Stimulated activated CD4-positive, alpha-beta T cell treated with anti-CD3 and anti-CD28 coated beads, TNF-alpha, amount 100 ng/mL, for 48 hours (primary cell): Measurements from ENCODE around the gene TMEM61.
"Not testable (repeated sequence)": the region's sequence is repeated elsewhere in the genome, so short reads cannot be mapped to it uniquely, and the experiment has no call there.

ENCODE experiments used
- DNase-seq, 3 donors: peaks; one replicate each; pipeline ENCODE4 v3.0.0-alpha.2; 2020; ENCODE audit warnings: low read depth in 3 of 3

Gene TMEM61

DNA sequence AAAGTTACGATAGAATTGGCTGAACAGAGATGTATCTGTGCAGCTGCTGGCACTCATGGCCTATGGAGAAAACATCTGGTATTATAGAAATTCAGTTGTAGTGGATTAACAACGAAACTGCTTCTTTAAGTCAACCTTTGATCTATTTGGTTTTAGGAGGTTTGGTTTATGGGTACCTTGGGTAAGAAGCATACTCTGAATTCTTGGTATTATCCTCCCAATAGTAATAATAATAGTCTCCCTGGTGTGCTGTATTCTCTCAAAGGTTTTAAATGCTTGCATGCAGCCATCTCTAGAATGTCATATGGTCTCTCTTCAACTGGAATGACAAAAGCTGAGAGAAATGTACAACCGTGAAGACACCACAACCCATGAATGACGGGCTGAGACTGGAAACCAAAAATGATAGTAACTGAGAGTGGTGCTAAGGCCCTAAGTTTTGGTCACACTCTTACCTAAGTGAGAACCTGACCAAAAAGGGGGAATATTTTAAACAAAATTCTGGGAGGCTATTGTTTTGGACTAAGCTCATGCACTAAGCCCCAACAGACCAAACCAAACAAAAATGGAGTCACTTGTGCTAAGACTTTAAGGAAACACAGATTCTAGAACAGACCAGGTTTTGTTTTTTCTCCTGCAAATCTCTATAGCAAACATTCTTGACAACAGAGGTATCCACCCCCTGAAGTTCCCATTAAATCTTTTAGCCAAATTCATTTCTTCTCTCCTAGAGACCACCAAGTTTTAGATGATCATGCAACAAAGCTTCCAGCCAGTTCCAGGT lies 17.6 kb upstream of the TMEM61 start:
- no peak for DNase-seq

DNA sequence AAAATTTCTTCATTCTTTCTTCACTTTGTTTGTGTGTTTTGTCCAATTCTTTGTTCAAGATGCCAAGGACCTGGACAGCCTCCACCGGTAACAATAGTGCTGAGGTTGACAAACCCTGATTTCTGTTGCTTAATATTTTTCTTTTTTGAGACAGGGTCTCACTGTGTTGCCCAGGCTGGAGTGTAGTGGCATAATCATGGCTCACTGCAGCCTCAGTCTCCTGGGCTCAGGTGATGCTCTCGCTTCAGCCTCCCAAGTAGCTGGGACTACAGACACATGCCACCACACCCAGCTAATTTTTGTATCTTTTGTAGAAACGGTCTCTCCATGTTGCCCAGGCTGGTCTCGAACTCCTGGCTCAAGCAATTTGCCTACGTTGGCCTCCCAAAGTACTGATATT lies 16.6 kb upstream of the TMEM61 start:
- DNase-seq = not testable (repeated sequence)

DNA sequence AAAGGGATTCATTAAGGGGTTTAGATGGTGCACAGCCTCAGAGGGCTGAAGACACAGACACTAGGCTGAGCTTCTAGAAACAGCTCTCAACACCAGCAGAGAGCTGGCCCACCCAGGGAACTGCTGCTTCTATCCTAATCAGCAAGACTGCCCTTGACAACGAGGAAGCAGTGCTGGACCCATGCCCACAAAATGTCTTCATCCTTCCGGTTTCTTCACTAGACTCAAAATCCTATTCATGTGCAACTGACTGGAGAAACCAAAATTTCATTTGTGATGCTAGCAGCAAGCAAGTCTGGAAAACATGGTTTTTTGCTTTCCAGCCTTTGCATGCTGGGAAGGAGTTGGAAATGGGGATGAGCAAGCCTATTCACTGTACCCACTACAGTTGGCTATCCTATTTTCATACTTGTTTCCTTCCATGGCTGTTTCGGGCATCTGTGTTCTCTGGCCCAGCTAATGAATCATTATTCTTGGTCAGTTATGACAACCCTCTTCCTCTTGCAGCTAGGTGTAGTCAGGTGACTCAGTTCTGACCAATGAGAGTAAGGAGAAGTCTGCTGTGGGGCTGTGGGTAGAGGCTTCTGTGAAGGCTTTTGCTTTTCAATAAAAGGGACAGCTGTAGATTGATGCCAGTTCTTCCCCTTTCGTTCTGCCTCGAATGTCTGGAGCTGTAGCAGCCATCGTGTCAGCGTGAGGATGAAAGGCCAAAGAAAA lies 14.6 kb upstream of the TMEM61 start:
- no peak for DNase-seq

DNA sequence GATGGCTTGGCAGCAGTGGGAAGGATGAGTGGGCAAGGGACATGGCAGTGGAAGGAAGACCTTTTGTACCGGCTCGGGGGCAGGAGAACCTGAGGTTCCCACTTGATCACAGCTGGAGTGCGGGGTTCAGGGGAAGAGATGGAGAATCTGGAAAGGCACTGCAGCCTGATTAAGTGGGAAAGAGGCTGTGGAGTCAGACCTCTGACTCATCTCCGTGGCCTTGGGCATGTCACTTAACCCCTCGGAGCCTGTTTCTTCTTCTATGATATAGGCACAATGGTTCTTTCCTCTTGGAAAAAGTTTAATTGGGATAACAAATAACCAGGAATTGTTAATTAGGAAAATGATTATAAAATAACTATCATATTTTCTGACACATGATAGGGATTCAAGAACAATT lies 13.1 kb upstream of the TMEM61 start:
- DNase-seq = no peak

DNA sequence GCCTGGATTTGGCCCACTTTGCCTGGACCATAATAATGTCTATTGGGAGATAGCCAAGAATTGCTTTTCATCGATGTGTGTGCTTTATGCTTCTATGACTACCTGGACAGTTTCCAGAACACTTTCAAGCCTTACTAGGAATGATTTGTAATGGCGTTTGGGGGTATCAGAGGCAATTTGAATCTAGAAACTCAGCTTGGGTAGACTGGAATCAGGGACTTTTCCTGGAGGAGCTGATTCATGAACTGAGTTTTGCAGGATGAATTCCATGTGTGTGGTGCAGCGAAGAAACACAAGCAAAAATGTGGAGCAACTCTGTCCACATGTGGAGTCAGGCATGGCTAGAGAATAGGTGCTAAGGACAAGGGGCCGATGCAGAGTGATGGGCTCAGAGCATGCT lies 11.9 kb upstream of the TMEM61 start:
- no peak for DNase-seq

DNA sequence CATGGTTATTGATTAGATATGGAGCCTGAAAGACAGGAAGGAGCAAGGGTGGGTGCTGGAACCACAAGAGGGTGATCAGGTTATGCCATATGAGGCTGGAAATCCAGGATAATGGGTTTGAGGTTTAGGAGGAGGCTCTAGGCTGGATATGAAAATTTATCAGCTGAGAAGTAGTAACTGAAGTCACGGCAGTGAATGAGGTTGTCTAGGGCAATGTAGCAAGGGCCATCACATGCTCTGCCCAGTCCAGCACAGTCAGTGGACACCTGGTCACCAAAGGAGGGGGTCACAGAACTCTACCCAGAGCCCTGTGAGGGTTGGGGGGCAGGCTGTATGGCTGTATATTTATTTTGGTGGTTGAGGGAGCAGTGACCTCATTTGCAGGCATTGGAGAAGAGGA lies 10.5 kb upstream of the TMEM61 start:
- DNase-seq = no peak

DNA sequence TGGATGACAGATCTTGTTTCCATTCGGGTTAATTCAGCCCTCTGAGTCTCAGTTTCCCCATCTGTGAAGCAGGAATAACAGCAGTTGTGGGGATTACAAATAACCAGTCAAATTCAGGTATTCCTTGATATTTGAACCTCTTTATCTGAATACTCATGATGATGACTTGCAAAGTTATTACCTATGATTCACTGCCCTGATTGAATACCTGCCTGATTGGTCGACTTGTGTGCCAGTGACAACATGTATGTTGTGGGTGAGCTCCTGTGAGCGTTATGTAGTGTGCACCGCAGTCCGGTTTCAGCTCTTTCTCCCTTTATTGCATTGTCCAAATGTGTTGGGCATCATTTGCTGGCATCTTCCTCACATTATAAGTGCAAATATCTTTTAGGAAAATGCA lies 9.5 kb upstream of the TMEM61 start:
- no peak for DNase-seq

DNA sequence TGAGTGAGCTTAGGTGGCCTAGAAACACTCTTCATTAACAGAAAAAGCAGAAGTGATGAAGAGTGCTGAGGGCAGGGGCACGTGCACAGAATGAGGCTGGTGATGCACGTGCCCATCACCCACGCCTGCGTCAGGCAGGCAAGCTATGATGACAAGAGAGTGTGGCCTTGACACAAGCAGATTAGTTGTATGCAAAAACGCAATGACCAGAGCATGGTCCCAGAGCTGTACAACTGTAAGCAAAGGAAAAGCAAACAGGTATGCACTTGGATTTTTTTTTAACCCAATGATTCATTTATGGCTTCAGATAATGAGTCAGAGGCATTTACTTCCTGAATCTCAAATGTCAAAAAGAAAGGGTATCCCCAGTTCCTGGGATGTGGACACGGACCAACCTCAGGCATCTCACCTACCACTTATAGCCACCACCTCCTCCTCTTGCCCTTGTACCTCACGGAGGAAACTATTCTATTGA lies 9.1 kb upstream of the TMEM61 start:
- DNase-seq = no peak

DNA sequence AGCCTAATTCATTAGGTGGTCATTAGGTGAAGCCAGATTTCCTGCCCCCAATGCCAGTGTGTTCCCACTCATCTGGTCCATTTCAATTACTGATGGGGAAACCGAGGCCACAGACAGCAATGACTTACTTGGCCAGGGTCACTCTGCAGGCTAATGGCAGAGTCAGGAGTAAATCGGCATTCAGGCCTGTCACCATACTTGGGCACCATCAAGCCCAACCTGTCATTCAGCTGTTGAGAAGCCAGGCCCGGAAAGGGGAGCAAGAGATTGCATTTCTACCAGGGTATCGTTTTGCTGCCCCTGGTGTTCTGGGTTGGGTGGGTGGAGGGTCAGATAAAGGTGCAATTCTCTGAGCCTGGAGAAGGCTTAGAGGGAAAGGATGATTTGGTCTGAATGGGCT lies 8.0 kb upstream of the TMEM61 start:
- DNase-seq = no peak

DNA sequence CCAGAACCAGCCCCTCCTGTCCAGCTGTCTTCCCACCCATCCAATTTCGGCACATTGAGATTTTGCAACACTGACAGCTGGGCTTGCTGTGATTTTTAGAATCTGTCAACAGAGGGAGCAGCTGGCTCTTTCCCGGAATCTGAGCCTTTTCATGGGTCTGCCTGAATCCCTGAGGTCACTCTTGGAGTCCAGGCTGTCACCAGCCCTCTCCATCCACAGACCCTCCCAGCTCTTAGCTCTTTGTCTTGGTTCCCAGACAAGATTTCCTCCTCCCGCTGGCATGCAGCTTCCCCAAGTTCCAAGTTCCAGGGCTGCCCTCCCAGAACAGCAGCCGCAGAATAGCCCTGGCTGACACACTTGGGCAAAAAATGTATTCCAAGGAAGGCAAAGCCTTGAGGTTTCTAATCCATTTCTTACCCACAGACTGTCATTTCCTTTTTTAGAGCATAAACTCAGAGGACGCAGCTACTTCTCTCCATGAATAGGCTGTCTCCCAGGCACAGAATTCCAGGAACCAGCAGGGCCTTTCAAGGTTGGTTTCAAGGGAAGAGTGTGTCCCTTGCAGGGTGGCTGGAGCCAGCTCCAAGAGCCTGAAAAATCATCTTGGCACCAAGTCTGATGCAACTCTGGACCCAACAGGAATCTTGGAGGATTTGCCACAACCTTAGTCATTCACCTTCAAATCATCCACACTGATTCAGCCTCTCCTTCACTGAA lies 7.1 kb upstream of the TMEM61 start:
- DNase-seq = no peak

DNA sequence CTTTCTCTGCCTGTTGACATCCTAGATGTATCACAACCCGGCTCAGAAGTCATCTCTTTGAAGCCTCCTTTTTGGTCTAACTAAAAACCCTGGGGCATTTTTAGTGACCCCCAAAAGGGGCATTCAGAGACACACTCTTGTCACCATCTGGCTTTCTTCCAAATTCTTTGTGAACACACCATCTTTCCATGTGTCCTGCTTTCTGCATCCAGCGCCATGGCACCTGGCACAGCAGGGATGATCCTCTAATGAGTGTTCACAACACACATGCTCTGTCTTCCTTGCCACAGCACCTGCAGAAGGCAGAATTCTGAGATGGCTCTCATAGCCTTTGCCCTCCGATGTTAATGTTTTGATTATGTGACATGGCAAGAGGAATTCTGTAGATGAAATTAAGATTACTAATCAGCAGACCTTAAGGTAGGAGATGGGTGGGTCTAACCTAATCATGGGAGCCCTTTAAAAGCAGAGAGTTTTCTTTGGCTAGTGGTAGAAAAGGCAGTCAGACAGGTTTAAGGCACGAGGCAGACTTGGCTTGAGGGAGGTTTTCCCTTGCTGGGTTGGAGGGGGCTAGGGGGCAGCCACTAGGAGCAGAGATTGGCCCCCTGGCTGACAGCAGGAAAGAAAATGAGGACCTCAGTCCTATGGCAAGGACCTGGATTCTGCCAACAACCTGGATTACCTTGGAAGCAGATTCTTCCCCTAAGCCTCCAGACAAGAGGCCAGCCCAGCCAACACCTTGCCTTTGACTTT lies 4.9 kb upstream of the TMEM61 start:
- DNase-seq = no peak

DNA sequence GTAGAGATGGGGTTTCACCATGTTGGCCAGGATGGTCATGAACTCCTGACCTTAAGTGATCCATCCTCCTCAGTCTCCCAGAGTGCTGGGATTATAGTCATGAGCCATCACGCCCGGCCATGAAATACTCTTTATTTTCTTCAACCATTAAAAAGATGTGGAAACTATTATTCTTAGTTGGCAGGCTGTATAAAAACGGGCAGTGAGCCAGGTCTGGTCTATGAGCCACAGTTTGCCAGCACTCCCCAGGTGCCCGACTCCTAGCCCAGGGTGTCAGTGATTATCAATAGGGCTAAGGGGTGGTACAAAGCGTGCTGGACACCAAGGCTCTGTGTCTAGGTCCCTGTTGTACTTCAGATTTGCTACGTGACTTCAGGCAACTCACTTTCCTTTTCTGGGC lies 3.7 kb upstream of the TMEM61 start:
- no peak for DNase-seq

DNA sequence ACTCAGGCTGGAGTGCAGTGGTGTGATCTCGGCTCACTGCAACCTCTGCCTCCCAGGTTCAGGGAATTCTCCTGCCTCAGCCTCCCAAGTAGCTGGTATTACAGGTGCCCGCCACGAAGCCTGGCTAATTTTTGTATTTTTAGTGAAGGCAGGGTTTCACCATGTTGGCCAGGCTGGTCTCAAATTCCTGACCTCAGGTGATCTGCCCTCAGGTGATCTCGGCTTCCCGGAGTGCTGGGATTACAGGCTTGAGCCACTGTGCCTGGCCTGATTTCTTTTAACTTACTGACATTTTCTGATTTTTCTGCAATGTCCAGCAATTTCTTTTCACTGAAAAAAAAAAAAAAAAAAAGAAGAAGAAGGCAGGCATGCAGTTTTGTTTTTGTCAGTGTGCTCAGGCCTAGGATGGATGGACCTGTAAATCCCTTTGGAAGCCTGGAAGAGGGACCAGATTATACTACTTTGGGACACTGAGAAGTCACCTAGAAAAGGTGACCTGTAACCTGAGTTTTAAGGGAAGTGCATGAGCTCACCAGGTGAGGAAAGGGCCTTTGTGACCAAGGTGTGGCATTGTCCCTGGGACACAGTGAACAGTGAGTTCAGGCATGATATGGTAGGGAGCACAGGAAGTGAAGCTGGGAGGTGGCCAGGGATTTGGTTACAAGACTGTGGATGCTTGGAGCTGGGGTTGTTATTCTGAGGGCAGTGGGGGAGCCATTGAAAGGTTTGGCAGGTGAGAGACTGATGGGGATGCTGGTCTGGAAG lies 2.7 kb upstream of the TMEM61 start:
- no peak for DNase-seq

DNA sequence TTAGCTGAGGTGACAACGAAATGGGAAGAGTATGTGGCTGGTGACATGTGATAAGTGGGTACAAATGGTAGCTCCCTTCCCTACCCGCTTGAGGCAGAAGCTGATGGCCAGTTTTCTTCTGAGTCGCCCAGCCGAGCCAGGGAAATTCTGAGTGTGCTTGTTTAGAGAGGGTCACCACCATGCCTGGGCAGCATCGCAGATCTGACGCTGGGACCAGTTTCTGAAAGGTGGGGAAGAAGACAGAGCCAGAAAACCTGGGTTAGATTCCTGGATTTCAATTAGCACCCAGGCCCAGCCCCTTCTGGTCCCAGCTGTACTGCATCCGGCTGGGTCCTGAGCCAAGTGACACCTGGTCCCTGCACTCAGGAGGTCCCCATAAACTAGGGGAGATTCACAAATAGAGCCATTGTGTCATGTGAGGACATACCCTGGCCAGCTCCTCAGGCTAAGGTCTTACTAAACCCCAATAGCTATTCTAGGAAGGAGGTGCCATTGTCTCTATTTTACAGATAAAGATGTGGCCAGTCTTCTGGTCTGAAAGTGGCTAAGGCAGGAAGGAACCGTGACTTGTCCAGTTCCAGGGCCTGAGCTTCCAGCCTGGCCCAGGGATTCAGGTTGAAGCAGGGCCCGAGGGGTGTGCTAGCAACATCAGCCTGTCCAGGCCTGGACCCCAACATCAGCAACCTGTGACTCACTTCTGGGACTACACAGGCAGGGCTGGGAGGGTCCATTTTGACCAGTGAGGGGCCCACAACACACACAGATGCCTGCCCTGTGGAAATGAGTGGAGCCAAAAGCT lies 1.7 kb upstream of the TMEM61 start:
- DNase-seq = no peak

DNA sequence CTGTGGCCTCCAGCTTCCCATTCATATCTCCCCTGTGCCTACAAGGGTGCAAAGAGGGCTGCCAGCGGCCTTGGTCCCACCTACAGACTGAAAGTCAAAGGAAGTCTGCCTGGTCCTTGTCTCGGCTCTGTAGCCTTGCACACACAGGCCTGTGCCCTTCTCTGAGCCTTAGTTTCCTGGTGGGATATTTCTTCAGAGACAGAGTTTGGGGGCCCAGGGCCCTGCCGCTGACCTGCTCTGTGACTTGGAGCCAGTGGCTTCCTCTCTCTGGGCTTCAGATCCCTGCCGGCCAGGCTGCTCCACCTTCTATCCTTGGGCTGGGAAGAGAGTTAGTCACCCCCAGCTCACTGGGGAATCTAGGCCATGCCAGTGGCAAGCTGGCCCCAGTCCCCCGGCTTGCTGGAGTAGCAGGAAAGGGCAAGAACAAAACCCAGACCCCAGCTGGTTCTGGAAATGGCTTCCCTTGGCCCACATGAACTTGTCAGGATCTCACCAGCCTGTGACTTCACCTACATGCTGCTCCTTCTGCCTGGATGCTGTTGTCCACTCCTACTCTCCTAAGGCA lies 1.0 kb upstream of the TMEM61 start:
- DNase-seq = no peak

DNA sequence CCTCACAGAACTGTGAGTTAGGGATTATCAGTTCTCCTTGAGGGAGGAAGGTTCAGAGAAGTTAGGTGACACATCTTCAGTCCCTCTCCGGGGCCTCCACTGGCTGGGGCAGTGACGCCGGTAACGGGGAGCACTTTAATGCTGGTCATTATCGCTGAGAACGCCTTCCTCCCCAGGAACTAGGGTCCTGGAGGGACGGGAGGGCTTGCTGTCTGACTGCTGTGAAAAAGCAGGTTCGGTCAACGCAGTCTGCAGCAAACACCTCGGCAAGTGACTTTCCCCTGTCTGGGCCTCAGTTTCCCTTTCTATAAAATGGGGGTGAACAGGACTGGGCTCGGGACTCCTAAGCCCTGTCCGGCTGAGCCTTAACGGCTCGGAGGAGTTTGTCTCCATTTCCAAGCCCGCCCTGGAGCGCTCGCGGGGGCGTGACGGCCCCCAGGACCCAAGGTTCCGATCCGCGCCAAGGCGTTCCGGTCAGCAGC lies 341 bp upstream of the TMEM61 start:
- DNase-seq = no peak

DNA sequence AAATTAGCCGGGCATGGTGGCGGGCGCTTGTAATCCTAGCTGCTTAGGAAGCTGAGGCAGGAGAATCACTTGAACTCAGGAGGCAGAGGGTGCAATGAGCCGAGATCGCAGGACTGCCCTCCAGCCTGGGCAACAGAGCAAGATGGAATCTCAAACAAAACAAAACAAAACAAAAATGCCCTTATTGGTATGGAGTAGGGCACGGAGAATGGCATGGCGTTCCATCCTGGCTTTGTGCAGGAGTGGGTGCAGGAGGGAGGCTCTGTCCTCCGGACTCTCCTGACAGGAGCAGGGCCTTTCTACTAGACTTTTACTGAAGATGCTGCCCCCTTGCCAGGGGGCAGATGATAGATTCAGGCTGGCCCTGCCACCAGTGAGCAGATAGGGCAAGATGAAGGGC lies 1.0 kb downstream of the TMEM61 start:
- DNase-seq = no peak

DNA sequence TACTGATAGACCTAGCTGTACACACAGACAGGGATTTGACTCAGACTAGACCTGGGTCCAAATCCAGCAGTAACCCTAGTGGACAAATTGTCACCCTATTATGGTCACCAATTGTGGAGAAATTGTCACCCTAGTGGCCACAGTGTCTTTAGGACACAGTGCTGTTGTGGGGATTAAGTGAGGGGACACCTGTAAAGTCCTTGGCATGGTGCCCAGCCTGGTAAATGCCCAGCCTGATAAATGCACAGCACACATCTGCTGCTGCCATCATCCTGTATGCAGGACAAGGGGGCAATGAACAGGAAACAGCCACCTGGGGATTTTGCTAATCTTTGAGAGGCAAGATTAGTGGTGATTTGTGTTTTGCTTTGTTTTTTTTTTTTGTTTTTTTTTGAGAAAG lies 2.3 kb downstream of the TMEM61 start:
- no peak for DNase-seq

DNA sequence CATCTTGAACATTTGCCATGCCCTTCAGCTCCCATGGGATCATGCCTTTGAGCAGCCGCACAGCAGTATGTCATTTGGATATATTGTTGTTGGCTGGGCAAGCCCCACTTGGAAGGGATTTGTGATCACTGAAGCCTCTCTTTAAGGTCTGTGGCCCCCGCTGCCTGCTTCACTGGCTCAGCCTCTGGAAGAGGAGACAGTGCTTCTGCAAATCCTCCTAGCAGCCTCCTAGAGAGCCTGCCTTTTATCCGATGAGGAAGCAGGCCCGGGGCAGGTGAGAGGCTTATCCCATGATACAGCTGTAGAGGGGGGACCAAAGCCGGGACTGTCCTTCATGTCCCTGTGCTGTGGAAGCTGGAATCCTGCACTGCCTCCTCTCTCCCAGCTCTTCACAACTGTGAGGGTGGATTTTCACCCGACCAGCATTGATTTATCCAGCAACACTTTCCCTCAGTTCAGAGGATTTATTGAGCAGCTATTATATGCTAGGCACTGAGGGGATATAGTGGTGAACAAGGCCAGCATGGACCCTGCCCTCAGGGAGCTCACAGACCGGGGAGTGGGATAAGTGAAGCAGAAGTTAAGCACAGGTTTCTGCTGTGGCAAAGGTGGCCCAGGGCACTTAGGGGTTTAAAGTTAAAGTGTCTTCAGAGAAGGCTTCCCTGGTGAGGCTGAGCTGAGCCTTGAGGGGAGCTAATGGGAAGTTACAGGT lies 3.9 kb downstream of the TMEM61 start:
- DNase-seq = no peak
